ENCODE data around the gene FAM187B.
"Not testable (repeated sequence)": the region's sequence is repeated elsewhere in the genome, so short reads cannot be mapped to it uniquely, and the experiment has no call there.

Gene FAM187B

GRCh38 chr19:35231956-35232645, 3.6 kb upstream of the FAM187B start:
- no peak for DNase-seq

- no peak for DNase-seq
These were observed 1.1 kb upstream of the FAM187B start for GRCh38 chr19:35229601-35230000.

- no peak for DNase-seq
These were observed 1.8 kb downstream of the FAM187B start for GRCh38 chr19:35226748-35227147.

- DNase-seq = no peak
These were observed 2.6 kb downstream of the FAM187B start for GRCh38 chr19:35225951-35226350.

GRCh38 chr19:35224681-35225571, 3.6 kb downstream of the FAM187B start:
- DNase-seq = peak; percentile 40

GRCh38 chr19:35223862-35224505, 4.6 kb downstream of the FAM187B start:
- DNase-seq = no peak

GRCh38 chr19:35223084-35223790, 5.3 kb downstream of the FAM187B start:
- DNase-seq = no peak

GRCh38 chr19:35222373-35223015, 6.0 kb downstream of the FAM187B start:
- no peak for DNase-seq

- DNase-seq = not testable (repeated sequence)
These were observed 7.5 kb downstream of the FAM187B start for GRCh38 chr19:35220973-35221590.

GRCh38 chr19:35220315-35220921, 8.1 kb downstream of the FAM187B start:
- no peak for DNase-seq

GRCh38 chr19:35219008-35219407, 9.5 kb downstream of the FAM187B start:
- no peak for DNase-seq

GRCh38 chr19:35217649-35217990, 10.9 kb downstream of the FAM187B start:
- no peak for DNase-seq

GRCh38 chr19:35216833-35217648, 11.5 kb downstream of the FAM187B start:
- DNase-seq = peak; percentile 65

- DNase-seq = peak; percentile 35
These were observed 12.3 kb downstream of the FAM187B start for GRCh38 chr19:35216016-35216832.

GRCh38 chr19:35214766-35215422, 13.6 kb downstream of the FAM187B start:
- no peak for DNase-seq

GRCh38 chr19:35213663-35214632, 14.6 kb downstream of the FAM187B start:
- peak; percentile 93 for DNase-seq

GRCh38 chr19:35212241-35212640, 16.3 kb downstream of the FAM187B start:
- no peak for DNase-seq

Data from CD4-positive, alpha-beta T cell treated with Interleukin-15 for 1 hour (primary cell).